Activated T-helper 1 cell treated with anti-CD3 and anti-CD28 coated beads, Interleukin-2, amount 50 U/mL, for 16 hours (primary cell): ENCODE measurements around the gene HSPA9.

Source experiments
- DNase-seq, 2 donors: peaks; one replicate each; pipeline ENCODE4 v3.0.0-alpha.2; 2020; ENCODE audit warnings: low read depth in 1 of 2, low spot score in 1 of 2

HSPA9 gene

DNA sequence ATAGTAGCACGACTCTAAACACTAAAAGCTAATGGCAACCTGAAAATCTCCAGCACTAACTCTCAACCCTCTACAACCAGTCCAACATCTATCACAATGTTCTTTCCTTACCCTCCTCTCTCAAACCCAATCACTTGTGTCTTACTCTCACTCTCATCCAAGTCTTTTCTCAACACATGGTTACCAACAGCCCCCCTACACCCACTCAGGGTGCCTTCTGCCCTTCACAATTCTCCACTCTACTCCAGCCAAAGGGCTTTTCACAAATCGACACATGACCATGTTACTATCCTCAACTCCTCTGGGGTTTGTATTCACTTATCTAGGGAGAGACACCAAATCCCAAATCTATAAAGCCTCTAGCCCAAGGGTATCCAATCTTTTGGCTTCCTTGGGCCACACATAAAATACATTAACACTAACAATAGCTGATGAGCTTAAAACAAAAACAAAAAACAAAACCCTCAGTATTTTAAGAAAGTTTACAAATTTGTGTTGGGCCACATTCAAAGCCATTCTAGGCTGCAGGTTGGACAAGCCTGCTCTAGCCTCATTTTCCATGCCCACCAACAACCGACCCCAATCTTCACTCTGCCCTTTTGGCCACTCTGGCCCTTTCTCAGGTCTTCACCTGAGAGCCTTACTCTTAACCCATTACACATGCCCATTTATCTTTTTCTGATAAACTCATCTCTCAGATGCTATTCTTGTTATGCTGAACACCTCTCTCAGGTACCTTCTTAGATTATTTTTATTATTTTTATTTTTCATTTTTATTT lies 11.7 kb downstream of the HSPA9 start:
- DNase-seq: no peak

DNA sequence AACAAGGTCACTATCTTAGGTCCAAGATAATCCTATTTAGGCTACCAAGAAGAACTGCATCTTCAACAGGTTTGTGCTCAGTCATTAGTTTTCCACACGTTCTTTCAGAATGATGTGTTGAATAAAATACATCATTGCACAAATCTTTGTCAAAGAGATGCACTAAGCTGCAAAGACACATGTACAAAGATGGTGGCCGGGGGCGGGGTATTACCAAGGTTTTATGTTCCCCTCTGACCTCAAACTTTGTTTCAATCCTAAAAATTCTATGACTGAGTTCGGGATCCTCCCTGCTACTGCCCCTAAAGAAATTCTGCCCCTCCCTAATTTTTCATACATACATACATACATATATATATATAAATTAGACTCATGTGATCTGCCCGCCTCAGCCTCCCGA lies 14.2 kb downstream of the HSPA9 start:
- no peak for DNase-seq

DNA sequence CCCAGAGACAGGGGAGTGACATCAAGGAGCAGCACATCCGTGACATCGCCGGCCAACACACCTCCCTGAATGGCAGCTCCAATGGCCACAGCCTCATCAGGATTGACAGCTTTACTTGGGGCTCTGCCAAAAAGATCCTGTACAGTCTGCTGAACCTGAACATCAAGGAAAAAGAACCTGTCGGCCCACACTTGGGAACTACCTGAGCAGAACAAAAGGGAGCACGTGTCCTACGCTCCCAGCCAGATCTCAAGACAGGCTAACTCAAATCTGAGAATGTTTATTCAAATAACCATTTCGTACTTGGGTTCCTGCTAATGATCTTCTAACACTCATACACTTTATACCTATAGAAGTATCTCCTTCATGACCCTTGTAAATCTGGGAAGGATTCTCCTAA lies 15.3 kb downstream of the HSPA9 start:
- no peak for DNase-seq

DNA sequence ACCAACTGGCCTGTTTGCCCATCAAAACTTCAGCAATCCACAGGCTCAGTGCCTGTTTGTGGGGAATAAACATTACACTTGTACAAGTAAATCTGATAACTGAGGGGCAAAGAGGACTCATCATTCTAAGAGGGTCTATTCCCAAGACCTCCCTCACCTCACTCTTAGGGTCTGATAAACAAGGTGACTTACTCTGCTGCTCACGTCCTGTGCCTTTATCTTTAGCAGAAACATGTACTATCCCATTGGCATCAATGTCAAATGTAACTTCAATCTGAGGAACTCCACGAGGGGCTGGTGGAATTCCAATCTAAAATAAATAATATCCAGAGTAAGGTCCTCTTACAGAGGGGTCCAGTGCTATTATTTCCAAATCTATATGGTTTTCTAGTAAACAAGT lies 17.5 kb downstream of the HSPA9 start:
- no peak for DNase-seq

DNA sequence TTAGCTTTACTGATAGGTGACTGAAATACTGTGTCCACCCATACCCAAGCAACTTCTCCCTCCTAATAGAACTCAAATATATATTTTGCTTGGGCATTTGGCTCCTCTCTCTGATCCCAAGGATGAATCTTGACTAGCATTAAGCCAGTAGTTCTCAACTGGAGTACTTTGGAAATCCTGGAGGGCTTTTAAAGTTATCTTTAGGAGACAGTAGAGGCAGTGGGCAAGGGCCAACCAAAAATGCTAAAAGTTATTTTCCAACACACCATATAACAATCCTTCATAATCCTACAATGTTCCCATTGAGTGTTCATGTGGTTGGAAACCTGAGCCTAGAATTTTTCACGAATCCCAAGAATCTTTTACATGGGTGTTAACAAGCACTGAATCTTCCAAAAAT lies 21.1 kb downstream of the HSPA9 start:
- no peak for DNase-seq

DNA sequence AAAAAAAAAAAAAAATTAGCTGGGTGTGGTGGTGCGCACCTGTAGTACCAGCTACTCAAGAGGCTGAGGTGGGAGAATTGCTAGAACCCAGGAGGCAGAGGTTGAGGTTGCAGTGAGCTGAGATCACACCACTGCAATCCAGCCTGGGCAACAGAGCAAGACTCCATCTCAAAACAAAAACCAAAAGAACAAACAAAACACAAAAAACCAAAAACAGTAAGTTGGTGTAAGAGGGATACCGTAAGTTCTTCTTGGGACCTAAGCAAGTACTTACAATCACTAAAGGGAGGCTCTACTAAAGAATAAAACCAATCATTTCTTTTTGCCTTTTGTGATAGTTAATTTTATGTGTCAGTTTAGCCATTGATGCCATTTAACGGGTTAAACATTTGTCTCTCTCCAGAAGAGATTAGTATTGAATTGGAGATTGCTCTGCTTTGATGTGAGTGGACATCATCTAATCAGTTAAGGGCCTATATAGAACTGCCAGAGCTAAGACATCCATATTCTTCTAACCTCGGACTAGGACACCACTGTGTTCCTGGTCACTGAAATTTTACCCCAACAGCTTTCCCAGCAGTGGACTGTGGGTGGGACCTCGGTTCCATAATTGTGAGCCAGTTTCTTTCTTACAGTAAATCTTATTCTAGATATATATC lies 21.6 kb downstream of the HSPA9 start:
- no peak for DNase-seq

DNA sequence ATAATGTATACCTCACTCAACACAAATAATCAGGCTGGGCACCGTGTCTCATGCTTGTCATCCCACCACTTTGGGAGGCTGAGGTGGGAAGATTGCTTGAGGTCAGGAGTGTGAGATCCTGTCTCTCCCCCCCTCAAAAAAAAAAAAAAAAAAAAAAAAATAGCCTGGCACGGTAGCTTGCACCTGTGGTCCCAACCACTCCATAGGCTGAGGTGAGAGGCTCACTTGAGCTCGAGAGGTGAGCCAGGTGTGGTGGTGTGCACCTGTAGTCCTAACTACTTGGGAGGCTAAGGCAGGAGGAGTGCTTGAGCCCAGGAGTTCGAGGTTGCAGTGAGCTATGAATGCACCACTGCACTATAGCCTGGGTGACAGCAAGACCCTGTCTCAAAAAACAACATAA lies 22.5 kb downstream of the HSPA9 start:
- no peak for DNase-seq

DNA sequence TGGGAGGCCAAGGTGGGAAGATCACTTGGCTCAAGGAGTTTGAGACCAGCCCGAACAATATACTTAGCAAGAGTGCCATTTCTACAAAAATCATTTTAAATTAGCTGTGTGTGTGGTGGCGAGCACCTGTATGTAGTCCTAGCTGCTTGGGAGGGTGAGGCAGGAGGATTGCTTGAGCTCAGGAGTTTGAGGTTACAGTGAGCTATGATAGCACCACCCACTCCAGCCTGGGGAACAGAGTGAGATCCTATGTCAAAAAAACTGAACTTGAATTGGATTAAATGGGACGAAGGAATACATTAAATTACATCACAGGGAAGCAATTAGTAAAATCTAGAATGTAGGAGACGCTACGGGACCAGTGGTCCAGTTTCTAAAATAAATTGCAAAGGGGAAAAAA lies 25.8 kb downstream of the HSPA9 start:
- DNase-seq: no peak

DNA sequence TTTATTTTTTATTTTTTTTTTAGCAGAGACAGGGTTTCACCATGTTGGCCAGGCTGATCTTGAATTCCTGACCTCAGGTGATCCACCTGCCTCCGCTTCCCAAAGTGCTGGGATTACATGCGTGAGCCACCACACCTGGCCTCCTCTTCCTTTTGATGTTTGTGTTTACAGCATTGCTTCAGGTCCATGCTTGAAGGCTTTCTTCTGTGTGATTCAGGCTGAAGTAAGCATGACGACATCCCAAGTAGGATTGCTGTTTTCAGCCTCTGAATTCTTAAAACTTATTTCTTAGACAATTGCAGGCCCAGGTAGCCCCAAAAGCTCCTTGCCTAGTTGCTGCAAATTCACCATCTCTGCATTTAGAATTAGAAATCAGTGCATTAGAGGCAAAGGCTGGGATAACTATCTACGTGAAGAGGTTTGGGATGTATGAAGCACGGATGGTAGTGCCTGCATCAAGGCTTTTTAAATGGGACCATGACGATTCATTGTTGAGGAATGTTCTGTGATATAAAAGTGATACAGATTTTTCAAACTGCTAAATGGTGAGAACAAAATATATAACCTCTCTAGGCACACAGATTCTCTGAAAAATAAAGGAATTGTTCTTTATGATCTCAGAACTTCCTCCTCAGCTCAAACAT lies 29.2 kb downstream of the HSPA9 start:
- no peak for DNase-seq

DNA sequence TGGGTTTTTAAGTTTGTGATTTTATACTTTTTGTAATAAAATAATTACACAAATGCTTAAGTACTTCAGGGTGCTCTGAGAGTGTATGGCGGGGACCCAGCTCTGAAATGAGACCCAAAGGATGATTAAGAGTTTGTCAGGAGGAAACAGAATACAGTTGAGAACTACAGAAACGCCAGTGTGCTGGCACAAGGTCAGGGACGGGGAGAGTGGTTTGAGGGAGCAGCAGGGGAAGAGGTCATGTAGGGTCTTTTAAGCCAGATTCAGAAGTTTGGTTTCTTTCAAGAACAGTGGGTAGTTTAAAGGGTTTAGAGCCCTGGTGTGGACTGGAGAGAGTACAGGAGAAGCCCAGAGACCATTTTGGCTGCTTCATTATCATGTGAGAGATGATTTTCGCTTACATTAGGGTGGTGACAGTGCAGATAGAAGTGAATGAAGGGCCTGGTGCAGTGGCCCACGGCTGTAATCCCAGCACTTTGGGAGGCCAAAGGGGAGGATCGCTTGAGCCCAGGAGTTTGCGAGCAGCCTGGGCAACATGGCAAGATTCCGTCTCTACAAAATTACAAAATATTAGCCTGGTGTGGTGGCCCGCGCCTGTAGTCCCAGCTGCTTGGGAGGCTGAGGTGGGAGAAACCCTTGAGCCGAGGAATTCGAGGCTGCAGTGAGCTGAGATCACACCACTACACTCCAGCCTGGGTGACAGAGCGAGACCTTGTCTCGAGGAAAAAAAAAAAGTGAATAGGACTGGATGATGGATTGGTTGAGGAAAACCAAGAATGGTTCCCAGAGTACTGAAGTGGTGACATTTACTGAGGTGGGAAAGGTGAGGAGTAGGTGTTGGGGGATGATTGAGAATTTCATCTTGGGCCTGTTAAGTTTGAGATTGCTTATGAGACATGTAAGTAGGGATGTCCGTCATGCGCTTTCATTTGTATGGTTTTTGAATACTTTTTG lies 30.7 kb downstream of the HSPA9 start:
- DNase-seq: no peak

DNA sequence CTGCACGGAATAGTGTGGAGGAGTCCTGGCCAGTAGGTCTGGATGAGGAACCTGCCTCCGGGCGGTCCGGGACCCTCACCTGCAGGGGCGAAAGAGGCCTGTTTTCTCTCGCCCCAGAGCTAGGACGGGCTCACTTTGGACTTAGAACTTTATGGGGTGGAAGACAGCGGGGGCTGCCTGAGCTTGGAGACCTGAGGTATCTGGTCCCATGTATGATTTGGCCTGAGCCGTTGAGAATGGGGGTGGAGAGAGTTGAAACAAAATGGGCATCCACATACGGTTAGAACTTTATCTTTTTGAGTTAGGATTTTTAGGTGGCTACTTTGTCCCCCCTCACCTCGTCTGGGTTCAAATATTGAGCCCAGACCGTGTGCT lies 31.5 kb downstream of the HSPA9 start:
- DNase-seq: no peak

DNA sequence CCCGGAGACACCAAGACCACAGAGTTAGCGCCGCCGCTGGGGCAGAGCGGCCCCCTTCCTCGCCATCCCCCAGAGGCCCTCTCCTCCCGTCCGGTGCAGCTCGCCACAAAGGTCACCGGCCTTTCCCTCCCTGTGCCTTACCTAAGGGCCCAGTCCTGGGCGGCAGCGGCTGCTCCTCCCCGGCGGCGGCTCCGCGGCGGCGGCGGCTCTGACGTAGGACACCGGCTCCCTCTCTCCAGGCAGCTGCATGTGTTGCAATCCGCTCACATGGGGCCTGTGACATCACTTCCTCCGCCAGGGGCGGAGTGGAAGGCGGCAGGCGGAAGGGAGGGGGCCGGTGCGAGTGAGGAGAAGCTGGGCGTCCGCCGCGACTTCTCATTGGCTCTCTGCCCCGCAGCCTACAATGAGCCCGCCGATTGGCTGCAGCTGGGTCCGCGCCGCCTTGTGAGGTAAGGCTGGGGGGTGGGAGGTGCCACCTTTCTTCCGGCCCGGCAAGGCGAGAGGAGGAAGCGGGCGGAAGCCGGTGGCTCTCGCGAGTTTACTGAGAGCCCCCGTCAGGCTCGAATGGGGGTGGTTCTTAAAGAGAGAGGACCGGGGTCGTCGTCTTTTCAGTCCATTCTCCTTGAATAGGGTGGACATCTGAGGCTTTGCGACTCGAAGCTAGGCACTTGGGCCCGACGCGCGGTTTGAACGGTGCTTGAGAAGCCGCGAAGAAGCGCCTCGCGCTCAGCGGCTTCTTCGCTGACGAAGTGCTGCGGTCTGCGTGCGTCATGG lies 32.1 kb downstream of the HSPA9 start, which contains the start of gene ETF1:
ETF1 (minus strand) TSS at position 281 of the 774 bp plus-strand sequence. CDS start 318 bp downstream, outside the sequence.
- DNase-seq: peak; percentile 98 to 100

DNA sequence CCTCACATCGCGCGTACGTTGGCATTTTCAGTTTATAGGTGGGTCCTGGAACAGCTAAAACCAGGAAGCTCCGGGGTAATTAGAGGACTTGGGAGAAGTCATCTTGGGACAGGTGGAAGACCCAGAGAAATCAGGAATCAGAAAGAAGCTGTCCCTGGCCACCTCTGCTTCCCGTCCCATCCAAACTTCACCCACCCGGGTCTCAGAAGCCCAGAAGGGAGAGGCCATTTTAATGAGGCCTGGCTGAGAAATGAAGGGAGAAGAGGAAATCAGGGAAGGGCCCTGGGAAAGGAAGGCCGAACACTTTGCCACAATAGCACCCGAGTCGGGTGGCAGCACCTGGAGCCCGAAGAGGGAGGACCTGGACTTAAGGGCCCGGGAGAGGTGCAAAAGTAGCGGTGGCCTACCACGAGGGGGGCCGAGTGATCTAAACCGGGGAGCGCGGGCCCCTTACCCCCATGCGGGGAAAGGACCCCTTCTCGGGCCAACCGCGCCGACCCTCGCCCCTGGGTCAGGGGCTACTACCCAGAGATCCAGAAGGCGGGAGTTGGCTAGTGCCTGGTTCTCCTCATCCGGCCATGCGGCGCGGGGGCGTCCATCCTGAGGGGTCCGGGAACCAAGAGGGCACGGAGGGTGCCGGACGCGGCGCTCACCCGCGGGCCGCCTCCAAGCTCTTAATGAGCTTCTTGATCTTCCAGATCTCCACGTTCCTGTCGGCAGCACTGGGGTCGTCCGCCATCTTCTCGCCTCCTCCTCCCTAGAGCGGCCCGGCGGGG lies 32.8 kb downstream of the HSPA9 start:
- DNase-seq: no peak

DNA sequence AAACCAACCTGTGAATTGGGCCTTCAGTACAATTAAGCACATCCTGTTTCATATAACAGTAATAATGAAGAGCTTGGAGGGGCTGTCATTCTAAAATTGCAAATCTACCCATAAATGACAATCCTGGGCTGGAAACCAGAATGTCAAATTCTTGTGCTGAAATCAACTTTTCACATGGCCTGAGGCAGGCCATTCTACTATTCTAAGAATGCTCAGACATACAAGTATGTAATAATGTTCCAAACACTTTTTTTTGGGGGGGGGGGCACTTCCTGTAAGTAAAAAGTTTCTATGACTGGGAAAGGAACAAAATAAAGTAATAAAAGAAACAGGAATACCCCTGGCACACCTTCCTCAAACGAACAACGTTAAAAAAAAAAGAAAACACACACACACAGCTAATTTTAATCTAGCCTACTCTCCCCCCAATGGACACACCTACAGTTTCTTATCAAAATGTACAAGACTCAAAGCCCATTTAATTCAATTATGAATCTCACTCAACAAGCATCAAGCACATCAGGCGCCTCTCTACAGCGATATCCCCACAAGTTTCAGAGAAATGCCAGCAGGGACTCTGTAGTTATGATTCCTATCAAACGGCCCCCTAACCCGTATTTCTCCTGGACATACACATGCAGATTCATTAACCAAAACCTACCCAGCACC lies 33.6 kb downstream of the HSPA9 start:
- DNase-seq: no peak

DNA sequence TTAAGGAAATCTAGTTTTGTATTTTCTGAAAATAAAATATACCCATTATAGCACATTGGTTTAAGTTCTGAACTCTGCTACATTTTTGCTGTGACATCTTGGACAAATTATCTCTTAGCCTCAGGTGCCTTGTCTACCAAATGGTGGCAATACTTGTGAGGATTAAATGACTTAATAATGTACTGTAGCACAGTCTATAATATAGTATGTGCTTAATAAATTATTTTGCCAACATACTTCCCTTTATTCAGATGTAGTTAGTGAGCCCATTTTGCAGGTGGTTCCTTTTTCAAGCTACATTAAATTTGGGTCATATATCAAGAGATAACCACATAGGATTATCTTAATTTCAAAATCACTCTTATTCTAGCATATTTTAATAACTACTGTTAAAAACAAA lies 35.4 kb downstream of the HSPA9 start:
- no peak for DNase-seq

DNA sequence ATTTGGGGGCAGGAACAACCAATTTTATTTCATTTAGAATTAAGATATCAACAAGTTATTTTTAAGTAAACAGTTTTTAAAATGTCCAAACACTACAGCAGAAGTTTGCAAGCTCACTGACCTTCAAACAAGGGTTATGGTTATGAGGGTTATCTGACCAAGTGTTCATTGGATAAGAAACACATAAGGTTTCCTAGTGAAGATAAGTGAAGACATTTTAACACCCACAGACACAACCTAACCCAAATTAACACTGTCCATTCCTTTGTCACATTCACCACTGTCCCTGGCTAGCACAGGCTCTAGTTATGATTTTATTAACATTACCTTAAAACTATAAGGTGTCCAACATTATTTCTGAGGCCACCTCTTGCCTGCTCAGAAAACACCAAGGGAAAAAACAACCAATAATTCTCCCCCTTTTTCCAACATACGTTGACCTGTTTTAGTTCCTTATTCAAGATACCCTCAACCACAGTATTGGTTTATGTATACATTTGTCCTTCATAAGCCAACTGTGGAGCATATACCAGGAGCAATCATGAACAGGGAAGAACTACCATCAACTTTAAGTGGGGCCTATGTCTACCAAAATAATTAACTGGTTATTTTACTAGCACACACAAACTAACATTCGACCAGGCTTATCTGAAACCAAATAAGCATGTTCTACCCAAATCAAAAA lies 36.1 kb downstream of the HSPA9 start:
- DNase-seq: no peak

DNA sequence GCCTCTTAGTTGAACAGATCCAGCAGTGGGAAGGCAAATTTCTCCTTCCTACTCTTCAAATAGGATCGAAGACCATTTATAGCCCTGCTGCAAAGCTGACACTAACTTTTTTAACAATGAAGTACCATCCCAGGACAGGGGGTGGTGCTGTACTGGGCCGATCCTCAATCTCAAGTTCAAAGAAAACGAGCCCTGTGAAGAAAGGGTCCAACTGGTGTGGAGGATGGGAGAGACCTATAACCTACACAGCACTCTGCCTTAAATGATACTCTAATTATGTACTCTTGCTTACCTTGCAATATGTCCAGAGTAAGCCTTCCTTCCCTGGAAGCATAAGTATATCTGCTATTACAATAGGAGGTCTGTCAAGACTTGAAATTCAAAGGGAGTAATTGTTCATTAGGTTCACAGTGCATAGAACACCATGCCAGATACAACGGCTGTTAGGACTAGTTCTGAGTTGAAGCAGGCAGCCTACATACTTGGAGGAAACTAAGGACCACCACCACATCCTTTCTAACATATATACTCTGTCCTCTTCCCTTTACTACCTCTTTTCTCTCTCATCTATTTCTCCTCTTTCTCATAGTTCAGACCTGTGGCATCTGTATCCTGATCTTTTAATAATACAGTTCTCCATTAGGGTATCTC lies 38.4 kb downstream of the HSPA9 start:
- no peak for DNase-seq

DNA sequence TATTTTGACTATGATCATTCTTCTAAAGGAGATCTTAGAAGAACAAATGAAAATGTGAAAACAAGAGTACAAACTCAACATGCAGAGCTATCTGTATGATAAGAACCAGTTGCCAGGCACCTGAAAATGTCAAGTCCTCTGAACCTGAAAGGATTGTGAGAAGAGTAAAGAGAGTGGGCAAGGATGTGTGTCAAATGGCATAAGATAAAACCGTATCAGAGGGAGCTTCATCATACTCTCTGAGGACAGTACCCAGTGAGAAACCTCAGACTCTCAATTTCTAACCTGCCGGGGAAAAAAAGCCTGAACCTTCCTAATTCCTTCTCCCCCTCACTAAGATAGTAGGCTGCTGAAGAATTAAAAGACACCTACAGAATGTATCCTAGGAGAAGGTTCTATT lies 39.0 kb downstream of the HSPA9 start:
- DNase-seq: no peak
